GM12872 (cell line): ENCODE data around the gene DACT2.

ENCODE experiments used
- CTCF ChIP-seq: IDR thresholded peaks from 3 replicates; pipeline ENCODE4 v1.5.1; 2011; ENCODE audit warnings: low read depth, mild to moderate bottlenecking, low read length, moderate library complexity; ENCODE audit not compliant: insufficient read depth

DACT2 gene

GRCh38 chr6:168274037-168274952 lies 45.3 kb downstream of the DACT2 start:
- TF ChIP-seq CTCF: no peak

- no peak for TF ChIP-seq CTCF
These were observed 46.0 kb downstream of the DACT2 start for GRCh38 chr6:168273441-168274036.

- TF ChIP-seq CTCF: no peak
These were observed 46.9 kb downstream of the DACT2 start for GRCh38 chr6:168272415-168273325.

GRCh38 chr6:168270274-168271172 lies 49.1 kb downstream of the DACT2 start:
- no peak for TF ChIP-seq CTCF

GRCh38 chr6:168269455-168270243 lies 49.9 kb downstream of the DACT2 start:
- no peak for TF ChIP-seq CTCF

GRCh38 chr6:168268755-168269154 lies 50.8 kb downstream of the DACT2 start:
- TF ChIP-seq CTCF: no peak
